GM19463 (cell line): Measurements from ENCODE around the gene SRGAP2C.
"Not testable (repeated sequence)": the region's sequence is repeated elsewhere in the genome, so short reads cannot be mapped to it uniquely, and the experiment has no call there.

ENCODE experiments used
- ATAC-seq: cut with Tn5 transposase; IDR thresholded peaks from one replicate; pipeline ENCODE4 v1.9.1; 2021; ENCODE audit warnings: mild to moderate bottlenecking, moderate library complexity; ENCODE audit not compliant: unreplicated experiment

SRGAP2C gene

GRCh38 chr1:121408354-121408753 is 223.6 kb downstream of the SRGAP2C start:
- ATAC-seq = no peak

GRCh38 chr1:121413821-121414220 is 229.0 kb downstream of the SRGAP2C start:
- ATAC-seq = no peak

GRCh38 chr1:121414905-121415304 is 230.1 kb downstream of the SRGAP2C start:
- no peak for ATAC-seq

- no peak for ATAC-seq
These were observed 232.6 kb downstream of the SRGAP2C start for GRCh38 chr1:121417325-121417923.

DNA sequence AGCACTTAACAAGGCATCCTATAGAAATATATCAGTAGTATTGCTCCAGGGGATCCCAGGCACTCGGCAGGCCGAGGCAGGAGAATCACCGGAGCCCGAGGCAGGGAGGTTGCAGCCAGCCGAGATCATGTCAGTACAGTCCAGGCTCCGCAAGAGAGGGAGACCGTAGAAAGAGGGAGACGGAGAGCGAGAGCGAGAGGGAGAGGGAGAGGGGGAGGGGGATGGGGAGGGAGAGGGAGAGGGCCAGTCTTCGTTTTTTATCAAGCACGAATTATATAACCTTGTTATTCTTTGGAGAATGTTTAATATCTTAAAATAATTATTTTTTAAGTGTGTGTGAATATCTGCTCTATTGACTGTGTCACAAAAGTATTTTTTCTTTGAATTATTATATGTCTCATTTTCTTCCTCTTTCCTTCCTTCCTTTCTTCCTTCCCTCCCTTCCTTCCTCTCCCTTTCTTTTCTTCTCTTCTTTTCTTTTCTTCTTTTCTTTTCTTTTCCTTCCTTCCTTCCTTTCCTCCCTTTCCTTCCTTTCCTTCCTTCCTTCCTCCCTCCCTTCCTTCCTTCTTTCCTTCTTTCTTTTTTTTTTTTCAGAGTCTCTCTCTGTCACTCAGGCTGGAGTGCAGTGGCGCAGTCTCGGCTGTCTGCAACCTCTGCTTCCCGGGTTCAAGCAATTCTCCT is 233.7 kb downstream of the SRGAP2C start:
- ATAC-seq = no peak

GRCh38 chr1:121419050-121419615 is 234.4 kb downstream of the SRGAP2C start:
- not testable (repeated sequence) for ATAC-seq

DNA sequence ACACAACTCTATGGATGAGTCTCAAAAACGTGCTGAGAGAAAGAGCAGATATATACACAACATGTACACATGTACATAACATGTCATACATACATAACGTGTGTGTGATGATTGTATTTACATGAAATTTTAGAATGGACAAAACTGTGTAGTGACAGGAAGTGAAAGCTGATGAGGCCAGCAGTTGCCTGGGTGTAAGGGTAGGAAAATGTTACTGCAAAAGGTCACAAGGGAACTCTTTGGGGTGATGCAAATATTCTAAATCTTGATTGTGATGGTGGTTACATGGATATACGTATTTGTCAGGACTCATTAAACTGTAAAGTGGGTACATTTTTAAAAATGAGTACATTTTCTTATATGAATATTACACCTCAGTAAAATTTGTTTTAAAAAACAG is 236.7 kb downstream of the SRGAP2C start:
- ATAC-seq = not testable (repeated sequence)

- ATAC-seq = not testable (repeated sequence)
These were observed 239.2 kb downstream of the SRGAP2C start for GRCh38 chr1:121423956-121424355.

DNA sequence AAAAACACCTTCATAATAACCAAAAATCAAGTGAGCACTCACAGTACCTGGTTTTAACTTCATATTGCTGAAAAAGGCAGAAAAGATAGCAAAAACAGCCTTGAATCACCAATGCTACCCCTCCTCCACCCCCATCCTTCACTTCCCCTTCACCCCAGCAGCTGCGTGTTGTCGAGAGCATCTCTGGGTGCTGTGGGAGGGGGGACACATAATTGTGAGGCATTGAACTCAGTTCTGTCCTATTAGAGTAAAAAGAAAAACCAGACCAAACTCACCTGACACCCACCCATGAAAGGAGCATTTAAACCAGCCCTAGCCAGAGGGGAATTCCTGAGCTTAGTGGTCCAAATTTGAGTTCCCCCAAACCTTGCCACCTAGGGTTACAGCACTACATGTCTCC is 248.7 kb downstream of the SRGAP2C start:
- ATAC-seq = not testable (repeated sequence)

- not testable (repeated sequence) for ATAC-seq
These were observed 254.1 kb downstream of the SRGAP2C start for GRCh38 chr1:121438862-121439261.

- ATAC-seq = no peak
These were observed 256.2 kb downstream of the SRGAP2C start for GRCh38 chr1:121440993-121441392.
